GM12878 (cell line): ENCODE data around the gene ZIC1. TPM values are rescaled to one million over a fixed set of nuclear protein-coding genes. Genes with fewer than 3 reads are reported as not detected.

Source experiments
- ATAC-seq: fragments of 200-7000 bp; cut with Tn5 transposase; 3 replicates; pipeline ENCODE4 v1.9.1; 2020; ENCODE audit warnings: mild to moderate bottlenecking, moderate library complexity
- BruUV-seq: library from RNA; stranded (reverse); fragments of 400-500 nt; replicated peaks from 2 replicates; lab custom pipeline; 2021; lab: Mats Ljungman, UMichigan
- CTCF ChIA-PET: fragments of 300-600 bp; sonication (Branson Sonifier 250); formaldehyde crosslinking; extraction: SDS; loops from one replicate; lab custom pipeline; 2021; ENCODE audit warnings: inconsistent platforms; lab: Yijun Ruan, JAX
- POLR2A ChIA-PET: fragments of 350-600 bp; formaldehyde crosslinking; extraction: SDS; loops from one replicate; lab custom pipeline; 2021; ENCODE audit warnings: inconsistent platforms; lab: Charles Lee
- RAD21 ChIA-PET: fragments of 300-600 bp; sonication (Branson Sonifier 250); formaldehyde crosslinking; loops from one replicate; lab custom pipeline; 2023; ENCODE audit warnings: antibody characterized with exemption; ENCODE audit not compliant: unreplicated experiment; lab: Charles Lee
- SMC1A ChIA-PET: fragments of 300-600 bp; sonication (Branson Sonifier 250); formaldehyde crosslinking; loops from one replicate; lab custom pipeline; 2023; ENCODE audit not compliant: unreplicated experiment, uncharacterized antibody; lab: Charles Lee
- DNase-seq: peaks from one replicate; pipeline ENCODE4 v3.0.0-alpha.2; 2011; ENCODE audit warnings: low read depth, low spot score
- FAIRE-seq: peaks from 3 replicates; lab custom pipeline; 2011; peaks lifted over from hg19 to GRCh38; lab: Jason Lieb, UNC
- H2AFZ ChIP-seq: 2 replicates; pipeline ENCODE4 v1.6.0; 2011; ENCODE audit warnings: low read depth, low read length, control low read depth; ENCODE audit not compliant: control insufficient read depth
- H3K27ac ChIP-seq: 2 replicates; pipeline ENCODE4 v1.5.1; 2011; ENCODE audit warnings: control low read depth; ENCODE audit not compliant: control insufficient read depth, insufficient read depth
- H3K27me3 ChIP-seq, 2 experiments: replicated peaks in 1 of 2; 2 replicates each; pipeline versions ENCODE4 v1.6.0 to v1.6.1; 2011; ENCODE audit warnings: low read length in 1 of 2; ENCODE audit not compliant: control insufficient read depth in 2 of 2, insufficient read depth in 2 of 2
- H3K36me3 ChIP-seq, 2 experiments: 2 replicates each; pipeline ENCODE4 v1.5.1; 2011; ENCODE audit warnings: low read length in 1 of 2; ENCODE audit not compliant: control insufficient read depth in 2 of 2, insufficient read depth in 2 of 2
- H3K4me1 ChIP-seq: 2 replicates; pipeline ENCODE4 v1.6.1; 2011; ENCODE audit warnings: mild to moderate bottlenecking, low read length, moderate library complexity, mixed read lengths; ENCODE audit not compliant: control insufficient read depth, insufficient read depth
- H3K4me2 ChIP-seq: 2 replicates; pipeline ENCODE4 v1.6.0; 2011; ENCODE audit warnings: control low read depth; ENCODE audit not compliant: control insufficient read depth, insufficient read depth
- H3K4me3 ChIP-seq: fragments of 200-600 bp; sonication (generic); 2 replicates; pipeline ENCODE4 v1.5.1; 2016
- H3K79me2 ChIP-seq: 2 replicates; pipeline ENCODE4 v1.6.0; 2011; ENCODE audit warnings: low read length; ENCODE audit not compliant: control insufficient read depth, insufficient read depth
- H3K9ac ChIP-seq: 2 replicates; pipeline ENCODE4 v1.8.0; 2011; ENCODE audit warnings: low read length, control low read depth, mixed read lengths; ENCODE audit not compliant: control insufficient read depth, insufficient read depth
- H3K9me3 ChIP-seq: replicated peaks from 3 replicates; pipeline ENCODE4 v1.5.1; 2011; ENCODE audit warnings: mild to moderate bottlenecking, low read length; ENCODE audit not compliant: control insufficient read depth, insufficient read depth
- H4K20me1 ChIP-seq: 2 replicates; pipeline ENCODE4 v1.6.0; 2011; ENCODE audit not compliant: control insufficient read depth, insufficient read depth
- E2F4 ChIP-seq: IDR thresholded peaks from 2 replicates; pipeline ENCODE4 v1.6.1; 2012; ENCODE audit warnings: low read depth, low read length, improper control_type of control experiment
- EGR1 ChIP-seq, 2 experiments: IDR thresholded peaks; 1 replicate in 1 of 2; 2 replicates in 1 of 2; pipeline ENCODE4 v1.6.1; 2011 to 2012; ENCODE audit warnings: low read depth in 2 of 2, low read length in 2 of 2, borderline replicate concordance in 1 of 2, mild to moderate bottlenecking in 1 of 2, moderate library complexity in 1 of 2
- HDAC6 ChIP-seq: fragments of 200-600 bp; sonication (generic); IDR thresholded peaks from one replicate; pipeline ENCODE4 v1.8.0; 2017; ENCODE audit warnings: antibody characterized with exemption; ENCODE audit not compliant: unreplicated experiment
- KAT2A ChIP-seq: conservative IDR thresholded peaks from 2 replicates; pipeline ENCODE4 v1.6.1; 2011; ENCODE audit warnings: low read depth, low read length; ENCODE audit not compliant: control insufficient read depth
- MTA3 ChIP-seq: IDR thresholded peaks from 2 replicates; pipeline ENCODE4 v1.6.1; 2012; ENCODE audit warnings: low read length, inconsistent platforms, borderline replicate concordance
- NR2C1 ChIP-seq: fragments of 450-650 bp; IDR thresholded peaks from 2 replicates; pipeline ENCODE4 v1.6.1; 2017; ENCODE audit warnings: antibody characterized with exemption, mild to moderate bottlenecking, moderate library complexity
- RAD21 ChIP-seq: IDR thresholded peaks from 2 replicates; pipeline ENCODE4 v1.6.1; 2011; ENCODE audit warnings: mild to moderate bottlenecking, low read depth, low read length, moderate library complexity; ENCODE audit not compliant: insufficient read depth
- REST ChIP-seq: IDR thresholded peaks from 2 replicates; pipeline ENCODE4 v1.6.1; 2012; ENCODE audit warnings: mild to moderate bottlenecking, low read depth, low read length
- SIN3A ChIP-seq: IDR thresholded peaks from 2 replicates; pipeline ENCODE4 v1.6.1; 2012; ENCODE audit warnings: low read depth, low read length, improper control_type of control experiment
- SMAD5 ChIP-seq: IDR thresholded peaks from 2 replicates; pipeline ENCODE4 v1.6.1; 2016; ENCODE audit warnings: antibody characterized with exemption, low read depth
- SMARCA5 ChIP-seq: fragments of 450-650 bp; IDR thresholded peaks from 2 replicates; pipeline ENCODE4 v1.6.1; 2017; ENCODE audit warnings: mild to moderate bottlenecking
- SREBF1 ChIP-seq: IDR thresholded peaks from 2 replicates; pipeline ENCODE4 v1.6.1; 2012; ENCODE audit warnings: mild to moderate bottlenecking, low read length
- TBL1XR1 ChIP-seq: IDR thresholded peaks from 2 replicates; pipeline ENCODE4 v1.6.1; 2012; ENCODE audit warnings: low read depth, low read length, improper control_type of control experiment
- WGBS: methylation state at CpG from one replicate; pipeline ENCODE4 v1.1.6; 2016; ENCODE audit warnings: low lambda C conversion rate; ENCODE audit not compliant: insufficient replicate concordance, insufficient coverage; ENCODE audit errors: missing lambda C conversion rate; 5-methylcytosine and 5-hydroxymethylcytosine counted together
- in situ Hi-C: fragments of 300-500 bp; cut with MboI; formaldehyde crosslinking; loops from 9 replicates; pipeline ENCODE4 v1.14.3; 2018; ENCODE audit warnings: mixed read lengths
- intact Hi-C: fragments of 100-400 bp; cut with micrococcal nuclease; formaldehyde crosslinking; loops from one replicate; pipeline ENCODE4 v1.14.2; 2022; ENCODE audit not compliant: unreplicated experiment
- polyA plus RNA-seq, 11 experiments: library from polyadenylated mRNA; depleted of rRNA in 4 of 11; unstranded in 6 of 11; stranded (reverse) in 5 of 11; fragments of >200 nt; fragmentation: Nextera tagmentation in 4 of 11; fragmentation: Illumina TruSeq in 1 of 11; extraction: Ambion mirVana in 4 of 11; extraction: Trizol in 1 of 11; gene quantifications; 1 replicate in 1 of 11; 2 replicates in 10 of 11; pipeline versions ENCODE4 v1.2.1 to v1.2.3, GENCODE V29; 2011 to 2016; ENCODE audit warnings: inconsistent platforms in 2 of 11, missing spikeins in 2 of 11, low read depth in 1 of 11
- total RNA-seq, 4 experiments: library from RNA; depleted of rRNA in 3 of 4; stranded (reverse); fragments of >200 nt in 3 of 4; fragmentation: Illumina TruSeq in 1 of 4; extraction: Trizol in 1 of 4; gene quantifications; 2 replicates each; pipeline versions ENCODE4 v1.2.1 to v1.2.3, GENCODE V29; 2013 to 2021

Gene ZIC1
- total and polyA plus RNA-seq, 10 of the 15 experiments (the other 5 are each of a cell fraction or from before 2014, with no cell fraction given), result not detected

- Histone ChIP-seq H4K20me1 (no peaks in the 10 kb centered on the region), H3K27ac (no peak overlapping the region), H3K9me3 (peaks cover 1% of the 10 kb centered on the region; the same call in 1 of the 3 replicates), H3K27me3 (peaks cover 9 to 13% of the 10 kb centered on the region in 2 experiments), H2AFZ (no peak overlapping the region), H3K4me2 (no peak overlapping the region), H3K4me1 (no peaks in the 10 kb centered on the region), H3K79me2 (no peaks in the 10 kb centered on the region), H3K9ac (no peak overlapping the region), H3K36me3 (no peaks in the 10 kb centered on the region), H3K4me3 (no peak overlapping the region)
- no peak for ATAC-seq
- WGBS, result 0% methylated on average over 4 of the region's 4 CpGs
- TF ChIP-seq EGR1 (IDR thresholded peaks at IDR 0.05; ENCODE audit: borderline replicate concordance in 1 of 2, low read depth in 2 of 2, low read length in 2 of 2) (no peak), KAT2A (no peak), E2F4 (no peak), TBL1XR1 (no peak), SMARCA5 (no peak), SMAD5 (no peak), HDAC6 (no peak), REST (no peak), NR2C1 (no peak), SIN3A (no peak), MTA3 (no peak), RAD21 (no peak), SREBF1 (no peak)
- intact Hi-C loops, result no loop called here
- ChIA-PET SMC1A (no interaction called here), CTCF (no interaction called here), POLR2A (no interaction called here), RAD21 (no interaction called here)
- FAIRE-seq, result no peak
- in situ Hi-C loops, result no loop called here
- no peak for DNase-seq
- BruUV-seq, result no TSS peak
Measured at GRCh38 chr3:147418371-147418781, 9.2 kb downstream of the ZIC1 start.
